HepG2 (cell line): ENCODE measurements around the gene ABHD1. TPM values are rescaled to one million over a fixed set of nuclear protein-coding genes. Genes with fewer than 3 reads are reported as not detected.
A peak's percentile ranks its signal among the peaks of the same experiment; 100 is the strongest.

Source experiments
- ATAC-seq: fragments of 200-7000 bp; cut with Tn5 transposase; 3 replicates; pipeline ENCODE4 v1.9.1; 2020; ENCODE audit warnings: mild to moderate bottlenecking, moderate library complexity
- BruUV-seq: library from RNA; stranded (reverse); fragments of 400-500 nt; replicated peaks from 2 replicates; lab custom pipeline; 2021; lab: Mats Ljungman, UMichigan
- CTCF ChIA-PET: fragments of 300-600 bp; formaldehyde crosslinking; extraction: SDS; loops from one replicate; lab custom pipeline; 2021; ENCODE audit warnings: low total read pairs, inconsistent platforms, low intra/inter-chr PET ratio; lab: Yijun Ruan, JAX
- POLR2A ChIA-PET: fragments of 350-600 bp; sonication (Branson Sonifier 250); formaldehyde crosslinking; loops from one replicate; lab custom pipeline; 2020; ENCODE audit warnings: antibody characterized with exemption, inconsistent platforms; lab: Yijun Ruan, JAX
- DNase-seq: peaks from one replicate; pipeline ENCODE4 v3.0.0-alpha.2; 2015; ENCODE audit warnings: low spot score
- FAIRE-seq: peaks from 3 replicates; lab custom pipeline; 2011; peaks lifted over from hg19 to GRCh38; lab: Jason Lieb, UNC
- H2AFZ ChIP-seq: one replicate; pipeline ENCODE4 v1.6.1; 2011; ENCODE audit warnings: low read length, inconsistent platforms
- H3K27ac ChIP-seq: fragments of 300-600 bp; 3 replicates; pipeline ENCODE4 v1.8.0; 2011; ENCODE audit warnings: mixed run types, mild to moderate bottlenecking, mixed read lengths, low read length, inconsistent platforms; ENCODE audit not compliant: insufficient read depth; ENCODE audit errors: extremely low read length
- H3K27me3 ChIP-seq, 2 experiments: fragments of 200-600 bp in 1 of 2; 2 replicates in 1 of 2; 3 replicates in 1 of 2; pipeline versions ENCODE4 v1.6.0 to v1.8.0; 2011; ENCODE audit warnings: low read length in 2 of 2, mild to moderate bottlenecking in 2 of 2, moderate library complexity in 2 of 2, inconsistent platforms in 1 of 2; ENCODE audit not compliant: insufficient read depth in 2 of 2, control insufficient read depth in 1 of 2
- H3K36me3 ChIP-seq, 2 experiments: fragments of 200-600 bp in 1 of 2; replicated peaks in 1 of 2; 2 replicates in 1 of 2; 3 replicates in 1 of 2; pipeline versions ENCODE4 v1.5.1 to v1.8.0; 2011; ENCODE audit warnings: low read length in 2 of 2, inconsistent platforms in 1 of 2; ENCODE audit not compliant: insufficient read depth in 2 of 2, control insufficient read depth in 1 of 2
- H3K4me1 ChIP-seq: 2 replicates; pipeline ENCODE4 v1.5.1; 2012; ENCODE audit warnings: low read length, inconsistent platforms; ENCODE audit not compliant: insufficient read depth
- H3K4me2 ChIP-seq: 2 replicates; pipeline ENCODE4 v1.6.0; 2011; ENCODE audit warnings: low read depth, low read length, inconsistent platforms
- H3K4me3 ChIP-seq, 3 experiments: fragments of 200-600 bp in 1 of 3; sonication (generic), shearing (Covaris generic) in 1 of 3; replicated peaks in 1 of 3; 2 replicates each; pipeline ENCODE4 v1.5.1; 2011 to 2016; ENCODE audit warnings: low read length in 3 of 3, inconsistent platforms in 2 of 3, low read depth in 2 of 3, mild to moderate bottlenecking in 2 of 3, control low read depth in 1 of 3, mixed read lengths in 1 of 3; ENCODE audit not compliant: insufficient read depth in 1 of 3
- H3K79me2 ChIP-seq: one replicate; pipeline ENCODE4 v1.6.1; 2011; ENCODE audit warnings: low read length, inconsistent platforms; ENCODE audit not compliant: insufficient read depth
- H3K9ac ChIP-seq: 2 replicates; pipeline ENCODE4 v1.6.0; 2011; ENCODE audit warnings: mild to moderate bottlenecking, low read depth, low read length, inconsistent platforms; ENCODE audit not compliant: insufficient read depth
- H3K9me3 ChIP-seq: 2 replicates; pipeline ENCODE4 v1.5.1; 2012; ENCODE audit warnings: mild to moderate bottlenecking, low read length
- H4K20me1 ChIP-seq: 2 replicates; pipeline ENCODE4 v1.6.0; 2011; ENCODE audit warnings: inconsistent platforms, mild to moderate bottlenecking, low read length, moderate library complexity; ENCODE audit not compliant: insufficient read depth
- MLLT10 ChIP-seq: sonication (generic); formaldehyde crosslinking; IDR thresholded peaks from 2 replicates; pipeline ENCODE4 v1.4.0; 2020; ENCODE audit warnings: missing genetic modification reagents
- RCOR2 ChIP-seq: IDR thresholded peaks from 2 replicates; pipeline ENCODE4 v1.6.1; 2016; ENCODE audit warnings: missing biosample characterization, missing genetic modification reagents
- SAFB2 ChIP-seq: sonication (generic); formaldehyde crosslinking; IDR thresholded peaks from 2 replicates; pipeline ENCODE4 v1.5.1; 2020; ENCODE audit warnings: missing genetic modification reagents, low read depth, mild to moderate bottlenecking, borderline replicate concordance
- SCMH1 ChIP-seq: sonication (generic); formaldehyde crosslinking; IDR thresholded peaks from 2 replicates; pipeline ENCODE4 v1.9.0; 2021; ENCODE audit warnings: missing genetic modification reagents, mild to moderate bottlenecking, borderline replicate concordance
- SRY ChIP-seq: sonication (generic); formaldehyde crosslinking; IDR thresholded peaks from 2 replicates; pipeline ENCODE4 v1.8.0; 2022; ENCODE audit warnings: mild to moderate bottlenecking, missing genetic modification reagents
- YY1 ChIP-seq: IDR thresholded peaks from 2 replicates; pipeline ENCODE4 v1.6.1; 2011; ENCODE audit warnings: low read length, low read depth, moderate library complexity, mild to moderate bottlenecking; ENCODE audit not compliant: insufficient read depth, insufficient replicate concordance
- ZNF225 ChIP-seq: sonication (generic); formaldehyde crosslinking; IDR thresholded peaks from 2 replicates; pipeline ENCODE4 v1.4.0; 2020; ENCODE audit warnings: mild to moderate bottlenecking, missing genetic modification reagents
- ZNF318 ChIP-seq: sonication (generic); formaldehyde crosslinking; IDR thresholded peaks from 2 replicates; pipeline ENCODE4 v1.4.0; 2020; ENCODE audit warnings: mild to moderate bottlenecking, missing genetic modification reagents
- ZNF740 ChIP-seq: sonication (generic); formaldehyde crosslinking; IDR thresholded peaks from 2 replicates; pipeline ENCODE4 v1.4.0; 2020; ENCODE audit warnings: missing genetic modification reagents
- ZNF841 ChIP-seq: sonication (generic); formaldehyde crosslinking; IDR thresholded peaks from 2 replicates; pipeline ENCODE4 v1.8.1; 2023; ENCODE audit warnings: missing genetic modification reagents, borderline replicate concordance
- WGBS: methylation state at CpG from one replicate; pipeline ENCODE4 v1.1.6; 2017; ENCODE audit warnings: low lambda C conversion rate; 5-methylcytosine and 5-hydroxymethylcytosine counted together
- in situ Hi-C: cut with HindIII; loops from 2 replicates; pipeline ENCODE4 v1.10.0; 2017; ENCODE audit warnings: low pct_unique_long_range_greater_than_20kb; ENCODE audit not compliant: extremely low pct_ligation_motif_present
- intact Hi-C: fragments of 100-400 bp; cut with micrococcal nuclease; formaldehyde crosslinking; loops from one replicate; pipeline ENCODE4 v1.10.0; 2022; ENCODE audit not compliant: unreplicated experiment
- polyA plus RNA-seq, 8 experiments: library from polyadenylated mRNA; depleted of rRNA in 3 of 8; stranded (reverse) in 7 of 8; unstranded in 1 of 8; fragments of >200 nt; fragmentation: Illumina TruSeq in 4 of 8; extraction: Trizol in 4 of 8; gene quantifications; 2 replicates each; pipeline versions ENCODE4 v1.2.1 to v1.2.3, GENCODE V29; 2011 to 2016; ENCODE audit warnings: low read depth in 4 of 8, missing spikeins in 1 of 8, mixed read lengths in 1 of 8; ENCODE audit not compliant: insufficient read depth in 1 of 8
- total RNA-seq, 5 experiments: library from RNA; depleted of rRNA; stranded (reverse); fragments of >200 nt; fragmentation: Illumina TruSeq; extraction: Trizol; gene quantifications; 2 replicates each; pipeline ENCODE4 v1.2.3, GENCODE V29; 2016; ENCODE audit warnings: low read depth in 1 of 5
- TF ChIP-seq, protein P1 (sequence below): sonication (generic); formaldehyde crosslinking; IDR thresholded peaks from 2 replicates; pipeline ENCODE4; 2020; ENCODE audit warnings: missing genetic modification reagents, mild to moderate bottlenecking, borderline replicate concordance

ABHD1 gene
- total and polyA plus RNA-seq, 2 of the 13 experiments (the other 11 are each of a cell fraction or from before 2014, with no cell fraction given): 0.04 to 0.81 TPM

GRCh38 chr2:27092696-27093429 lies 30.8 kb upstream of the ABHD1 start:
- in situ Hi-C loops: no loop called here
- POLR2A ChIA-PET: interaction anchor here (1.1 to 4.8 kb wide), 23 partner anchors 9 to 261 kb away, joined by 3 to 61 read pairs (median 6); partner anchors contain the start of genes ABHD1, AGBL5, ATRAID and CGREF1
- WGBS: 9% methylated on average over 6 of the region's 10 CpGs
- Histone ChIP-seq H3K27me3 (no peaks in the 10 kb centered on the region), H2AFZ (no peak overlapping the region), H3K4me1 (peaks cover 92% of the 10 kb centered on the region), H3K79me2 (peaks cover 52% of the 10 kb centered on the region), H3K9me3 (no peaks in the 10 kb centered on the region), H3K4me3 (peak overlapping the region; percentile 23 to 59 (median 24)), H3K36me3 (peaks cover 4 to 24% of the 10 kb centered on the region in 2 experiments), H4K20me1 (no peaks in the 10 kb centered on the region), H3K27ac (peak overlapping the region; percentile 97), H3K9ac (peak overlapping the region; percentile 79), H3K4me2 (peak overlapping the region; percentile 96)
- CTCF ChIA-PET: no interaction called here
- DNase-seq: peak; percentile 81
- peak; percentile 60 for ATAC-seq
- intact Hi-C loops: loop anchor here (5.0 kb wide), 1 partner anchor 306 kb away; the partner anchor contains the start of gene CENPA
- BruUV-seq: no TSS peak
- FAIRE-seq: peak; percentile 86
- TF ChIP-seq SAFB2 (CRISPR knock-in tag) (no peak), RCOR2 (CRISPR knock-in tag) (peak; percentile 58; the same call in 1 of the 2 replicates), SCMH1 (CRISPR knock-in tag) (no peak), ZNF225 (CRISPR knock-in tag) (0 out of 2 replicates have a peak, but pooled peaks have one; percentile 16), YY1 (peak; percentile 89), SRY (peak; percentile 73; the same call in 1 of the 2 replicates), ZNF740 (CRISPR knock-in tag) (no peak), MLLT10 (CRISPR knock-in tag) (no peak), ZNF841 (CRISPR knock-in tag) (no peak), ZNF318 (CRISPR knock-in tag) (no peak; the same call in 1 of the 2 replicates)
- TF ChIP-seq, protein P1, sequence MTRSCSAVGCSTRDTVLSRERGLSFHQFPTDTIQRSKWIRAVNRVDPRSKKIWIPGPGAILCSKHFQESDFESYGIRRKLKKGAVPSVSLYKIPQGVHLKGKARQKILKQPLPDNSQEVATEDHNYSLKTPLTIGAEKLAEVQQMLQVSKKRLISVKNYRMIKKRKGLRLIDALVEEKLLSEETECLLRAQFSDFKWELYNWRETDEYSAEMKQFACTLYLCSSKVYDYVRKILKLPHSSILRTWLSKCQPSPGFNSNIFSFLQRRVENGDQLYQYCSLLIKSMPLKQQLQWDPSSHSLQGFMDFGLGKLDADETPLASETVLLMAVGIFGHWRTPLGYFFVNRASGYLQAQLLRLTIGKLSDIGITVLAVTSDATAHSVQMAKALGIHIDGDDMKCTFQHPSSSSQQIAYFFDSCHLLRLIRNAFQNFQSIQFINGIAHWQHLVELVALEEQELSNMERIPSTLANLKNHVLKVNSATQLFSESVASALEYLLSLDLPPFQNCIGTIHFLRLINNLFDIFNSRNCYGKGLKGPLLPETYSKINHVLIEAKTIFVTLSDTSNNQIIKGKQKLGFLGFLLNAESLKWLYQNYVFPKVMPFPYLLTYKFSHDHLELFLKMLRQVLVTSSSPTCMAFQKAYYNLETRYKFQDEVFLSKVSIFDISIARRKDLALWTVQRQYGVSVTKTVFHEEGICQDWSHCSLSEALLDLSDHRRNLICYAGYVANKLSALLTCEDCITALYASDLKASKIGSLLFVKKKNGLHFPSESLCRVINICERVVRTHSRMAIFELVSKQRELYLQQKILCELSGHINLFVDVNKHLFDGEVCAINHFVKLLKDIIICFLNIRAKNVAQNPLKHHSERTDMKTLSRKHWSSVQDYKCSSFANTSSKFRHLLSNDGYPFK (CRISPR knock-in tag): peak; percentile 67; the same call in 1 of the 2 replicates
